GM19328 (cell line): Measurements from ENCODE around the gene CCDC170.
"Not testable (repeated sequence)": the region's sequence is repeated elsewhere in the genome, so short reads cannot be mapped to it uniquely, and the experiment has no call there.

Source experiments
- ATAC-seq: cut with Tn5 transposase; IDR thresholded peaks from one replicate; pipeline ENCODE4 v1.9.1; 2021; ENCODE audit warnings: mild to moderate bottlenecking, moderate library complexity; ENCODE audit not compliant: unreplicated experiment

Gene CCDC170

DNA sequence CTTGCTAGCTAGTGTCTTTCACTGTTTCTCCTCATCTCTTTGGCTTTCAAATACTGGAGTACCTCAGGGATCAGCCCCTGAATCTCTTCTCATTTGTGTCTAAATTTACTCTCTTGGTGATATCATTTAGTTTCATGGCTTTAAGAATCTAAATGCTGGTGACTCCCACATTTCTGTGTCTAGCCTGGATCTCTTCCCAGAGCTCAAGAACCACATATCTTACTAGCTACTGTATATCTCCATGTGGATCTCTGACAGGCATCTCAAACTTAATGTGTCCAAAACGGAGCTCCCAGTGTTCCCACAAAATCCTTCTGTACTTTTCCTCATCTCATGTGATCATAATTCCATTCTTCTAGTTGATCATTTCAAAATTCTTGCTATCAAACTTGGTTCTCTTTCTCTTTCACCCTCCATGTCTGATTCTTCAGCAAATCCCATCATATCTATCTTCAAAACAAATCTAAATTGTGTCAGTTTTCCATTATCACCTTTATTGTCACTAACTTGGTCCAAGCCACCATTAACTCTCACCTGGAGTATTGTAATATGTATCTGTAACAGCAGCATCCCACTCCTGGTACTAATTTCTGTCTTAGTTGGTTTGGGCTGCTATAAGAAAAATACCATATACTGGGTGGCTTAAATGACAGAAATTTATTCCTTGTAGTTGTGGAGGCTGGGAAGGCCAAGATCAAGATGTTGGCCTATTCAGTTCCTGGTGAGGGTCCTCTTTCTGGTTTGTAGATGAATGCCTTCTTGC lies 45.9 kb downstream of the CCDC170 start:
- ATAC-seq = no peak

DNA sequence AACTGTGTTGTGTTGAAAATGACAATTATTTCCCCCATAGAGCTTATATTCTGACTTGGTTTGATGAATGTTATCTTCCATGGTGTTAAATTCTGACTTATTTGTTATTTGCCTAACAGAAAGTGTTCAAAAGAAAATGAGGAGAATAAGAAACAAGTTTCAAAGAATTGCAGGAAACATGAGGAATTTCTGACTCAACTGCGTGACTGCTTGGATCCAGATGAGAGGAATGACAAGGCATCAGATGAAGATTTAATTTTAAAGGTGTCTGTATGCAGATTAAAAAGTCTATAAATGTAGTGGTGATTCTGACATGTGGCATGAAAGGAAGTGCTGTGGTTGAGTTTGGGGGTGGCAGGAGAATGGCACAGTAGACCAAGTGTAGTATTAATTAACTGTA lies 50.6 kb downstream of the CCDC170 start:
- ATAC-seq = no peak

DNA sequence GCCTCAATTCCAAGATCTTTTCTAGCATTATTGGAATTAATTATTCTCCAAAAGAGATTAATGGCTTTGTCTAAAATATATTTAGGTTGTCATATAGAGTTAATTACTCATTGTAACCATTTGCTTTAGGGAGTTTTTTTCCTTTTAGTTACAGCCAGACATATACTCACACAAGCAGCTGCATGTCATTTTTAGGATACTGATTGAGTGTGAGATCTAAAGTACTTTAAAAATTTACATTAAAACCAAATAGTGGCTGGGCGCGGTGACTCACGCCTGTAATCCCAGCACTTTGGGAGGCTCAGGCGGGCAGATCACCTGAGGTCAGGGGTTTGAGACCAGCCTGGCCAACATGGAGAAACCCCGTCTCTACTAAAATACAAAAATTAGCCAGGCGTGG lies 51.1 kb downstream of the CCDC170 start:
- not testable (repeated sequence) for ATAC-seq

DNA sequence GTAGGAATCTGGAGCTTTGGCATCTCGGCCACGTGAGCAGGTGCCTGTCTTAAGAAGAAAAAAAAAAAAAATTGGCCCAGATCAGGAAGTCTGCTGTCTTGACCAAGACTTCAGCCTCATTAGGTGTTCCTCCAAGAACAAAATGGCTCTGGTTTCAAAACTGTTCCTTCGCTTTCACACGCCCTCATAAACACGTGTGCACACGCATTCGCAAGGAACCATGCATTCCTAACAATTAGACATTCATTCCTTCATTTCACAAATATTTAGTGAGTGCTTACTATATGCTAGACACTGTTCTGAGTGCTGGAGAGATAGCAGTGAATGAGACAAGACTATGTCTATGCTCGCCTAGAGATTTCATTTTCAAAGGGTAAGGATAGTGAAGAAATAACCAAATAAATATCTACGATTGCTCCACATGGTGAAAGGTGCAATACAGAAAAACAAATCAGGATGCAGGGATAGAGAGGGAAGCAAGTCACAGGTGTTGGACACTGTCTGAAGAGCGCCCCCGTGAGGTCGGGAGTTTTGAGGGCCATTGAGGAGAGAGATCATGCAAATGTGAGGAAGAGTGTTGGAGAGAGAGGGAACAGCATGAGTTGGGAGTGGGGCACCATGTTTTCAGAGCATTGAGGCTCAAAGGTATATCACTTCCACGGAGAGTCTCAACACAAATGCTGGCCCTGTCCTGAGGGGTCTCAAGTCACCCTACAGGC lies 53.3 kb downstream of the CCDC170 start:
- ATAC-seq = no peak

DNA sequence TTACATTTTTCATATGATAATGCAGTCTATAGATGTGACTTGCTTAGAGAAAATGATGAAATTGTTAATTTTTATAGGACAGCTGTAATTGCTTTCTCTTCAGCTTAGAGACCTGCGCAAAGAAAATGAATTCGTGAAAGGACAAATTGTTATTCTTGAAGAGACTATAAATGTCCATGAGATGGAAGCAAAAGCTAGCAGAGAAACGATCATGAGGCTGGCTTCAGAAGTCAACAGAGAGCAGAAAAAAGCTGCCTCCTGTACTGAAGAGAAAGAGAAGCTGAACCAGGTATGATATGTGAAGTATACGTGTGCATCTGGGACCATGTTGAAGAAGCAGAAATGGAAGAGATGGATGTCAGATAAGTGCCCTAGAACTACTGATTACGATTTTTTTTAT lies 54.4 kb downstream of the CCDC170 start:
- ATAC-seq = no peak

DNA sequence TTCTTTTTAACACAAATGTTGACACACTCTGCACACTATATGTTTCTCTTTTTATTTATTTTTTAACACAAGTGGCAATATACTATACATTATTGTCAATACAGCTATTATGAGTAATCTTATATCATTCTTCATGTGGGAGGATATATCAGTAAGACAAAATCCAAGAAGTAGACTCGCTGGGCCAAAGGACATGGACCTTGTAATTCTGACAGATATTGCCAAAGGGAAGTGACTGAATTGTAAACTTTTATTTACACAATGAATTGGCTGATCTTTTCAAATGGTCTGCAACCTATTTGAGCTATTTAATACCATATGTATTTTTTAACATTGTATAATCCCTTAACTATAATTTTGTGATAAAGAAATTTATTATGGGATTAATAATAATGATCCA lies 56.0 kb downstream of the CCDC170 start:
- ATAC-seq = no peak

DNA sequence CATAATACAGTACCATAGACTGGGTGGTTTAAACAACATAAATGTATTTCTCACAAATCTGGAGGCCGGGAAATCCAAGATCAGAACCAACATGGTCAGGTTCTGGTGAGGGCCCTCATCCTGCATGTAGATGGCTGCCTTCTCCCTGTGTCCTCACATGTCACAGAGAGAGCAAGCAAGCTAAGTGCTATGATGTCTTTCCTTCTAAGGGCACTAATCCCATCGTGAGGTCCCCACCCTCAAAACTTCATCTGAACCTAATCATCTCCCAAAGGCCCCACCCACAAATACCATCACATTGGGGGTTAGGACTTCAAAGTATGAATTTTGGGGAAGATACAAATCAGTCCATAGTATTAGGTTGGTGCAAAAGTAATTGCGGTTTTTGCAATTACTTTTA lies 56.8 kb downstream of the CCDC170 start:
- ATAC-seq = no peak

DNA sequence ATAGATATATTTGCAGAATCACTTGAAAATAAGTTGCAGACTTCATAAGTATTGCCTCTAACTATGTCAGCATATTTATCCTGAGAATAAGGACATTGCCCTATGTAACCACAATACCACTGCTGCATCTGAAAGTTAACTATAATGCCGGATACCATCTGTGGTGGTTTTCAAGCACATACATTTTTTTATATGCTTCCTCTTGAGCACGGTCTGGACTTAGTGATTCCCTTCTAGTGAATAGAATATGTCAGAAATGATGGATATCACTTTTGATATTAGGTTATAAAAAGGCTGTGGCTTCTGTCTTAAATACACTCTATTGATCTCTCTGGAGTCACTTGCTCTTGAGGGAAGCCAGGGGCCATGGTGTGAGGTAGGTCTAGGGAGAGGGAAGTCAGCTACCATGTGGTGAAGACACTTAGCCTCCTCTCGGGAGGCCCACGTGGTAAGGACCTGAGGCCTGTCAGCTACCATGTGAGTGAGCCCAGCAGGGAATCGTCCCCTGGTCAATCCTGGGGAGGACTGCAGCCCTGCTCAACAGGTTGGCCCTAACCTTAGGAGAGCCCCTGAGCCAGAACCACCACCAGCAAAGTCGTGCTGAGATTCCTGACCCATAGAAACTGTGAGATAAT lies 57.5 kb downstream of the CCDC170 start:
- ATAC-seq = no peak

DNA sequence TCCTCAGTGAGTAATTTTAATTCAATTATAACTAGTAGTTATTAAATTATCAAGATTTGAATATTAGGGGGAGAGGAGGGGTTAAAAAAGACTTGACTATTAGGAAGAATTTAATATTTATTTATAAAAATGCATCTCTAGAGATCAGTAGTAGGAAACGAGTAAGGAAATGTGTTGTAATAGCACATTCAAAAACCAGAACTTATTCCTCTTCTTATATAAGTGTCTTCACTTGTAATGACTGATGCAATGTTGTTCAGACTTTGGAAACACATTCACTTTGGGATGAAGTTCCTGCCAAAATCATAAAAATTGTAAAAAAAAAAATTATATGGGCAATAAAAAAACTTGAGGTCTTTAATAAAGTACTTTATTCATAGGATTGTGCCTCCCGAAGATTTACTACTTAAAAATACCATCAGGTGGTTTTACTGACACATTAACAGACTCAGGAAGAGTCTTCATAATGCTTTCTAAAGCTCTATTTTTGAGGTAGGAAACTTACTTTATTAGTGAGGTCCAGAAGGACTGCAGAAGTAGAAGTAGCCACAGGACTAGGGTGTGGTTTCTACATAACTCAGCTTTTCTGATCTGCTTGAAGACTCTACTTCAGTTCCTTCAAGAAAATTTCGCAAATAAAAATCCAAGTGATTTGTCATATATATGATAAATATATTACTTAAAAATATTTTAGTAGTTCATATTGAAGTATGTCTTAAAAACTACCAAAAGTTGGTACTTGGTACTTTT lies 59.8 kb downstream of the CCDC170 start:
- no peak for ATAC-seq

DNA sequence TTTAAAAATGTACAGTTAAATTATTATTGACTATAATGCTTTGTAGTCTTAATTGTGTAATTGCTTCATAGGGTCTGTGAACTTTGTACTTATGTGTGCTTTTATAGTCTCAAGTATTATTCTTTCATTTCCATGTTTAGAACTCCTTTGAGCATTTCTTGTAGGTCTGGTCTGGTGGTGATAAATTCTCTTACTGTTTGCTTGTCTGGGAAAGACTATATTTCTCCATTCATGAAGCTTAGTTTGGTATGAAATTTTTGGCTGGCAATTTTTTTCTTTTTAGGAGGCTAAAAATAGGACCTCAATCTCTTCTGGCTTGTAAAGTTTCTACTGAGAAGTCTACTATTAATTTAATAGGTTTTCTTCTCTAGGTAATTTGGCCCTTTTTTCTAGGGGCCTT lies 67.4 kb downstream of the CCDC170 start:
- ATAC-seq = no peak

DNA sequence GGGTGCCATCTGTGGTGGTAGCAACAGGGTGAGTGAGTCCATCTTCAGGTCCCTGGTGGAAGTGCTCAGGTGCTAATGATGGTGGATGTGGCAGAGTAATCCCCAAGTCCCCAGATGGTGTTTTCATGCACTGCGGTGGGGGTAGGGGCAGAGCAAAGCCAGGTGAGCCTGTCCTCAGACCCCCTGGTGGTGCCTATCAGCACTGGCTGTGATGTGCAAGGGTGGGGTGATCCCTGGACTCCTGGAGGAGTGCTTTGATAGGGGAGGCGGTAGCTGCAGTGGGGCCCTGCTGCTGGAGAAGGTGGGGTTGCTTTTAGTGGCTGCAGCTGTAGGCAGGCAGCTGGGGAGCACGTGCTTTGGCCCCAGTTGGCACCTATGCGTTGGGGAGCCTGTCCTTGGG lies 70.8 kb downstream of the CCDC170 start:
- ATAC-seq = no peak

DNA sequence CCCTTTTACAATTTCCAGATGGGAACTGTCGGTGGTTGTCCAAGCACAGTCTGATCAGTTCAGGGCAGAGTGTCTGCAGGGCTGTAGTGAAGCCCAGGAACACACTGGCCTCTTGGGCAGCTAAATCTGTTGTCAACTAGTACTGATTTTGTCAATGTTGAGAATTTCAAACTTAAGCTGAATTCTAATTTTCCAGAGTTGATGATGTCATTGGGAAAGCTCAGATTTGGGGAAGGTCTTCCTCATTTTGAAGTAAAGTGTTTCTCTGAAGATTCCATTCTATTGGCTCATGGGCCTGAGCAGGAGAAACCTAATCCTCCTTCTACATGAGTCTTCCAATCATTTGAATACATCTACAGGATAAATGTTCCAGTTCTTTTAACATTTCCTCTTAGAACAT lies 72.1 kb downstream of the CCDC170 start:
- ATAC-seq = no peak

DNA sequence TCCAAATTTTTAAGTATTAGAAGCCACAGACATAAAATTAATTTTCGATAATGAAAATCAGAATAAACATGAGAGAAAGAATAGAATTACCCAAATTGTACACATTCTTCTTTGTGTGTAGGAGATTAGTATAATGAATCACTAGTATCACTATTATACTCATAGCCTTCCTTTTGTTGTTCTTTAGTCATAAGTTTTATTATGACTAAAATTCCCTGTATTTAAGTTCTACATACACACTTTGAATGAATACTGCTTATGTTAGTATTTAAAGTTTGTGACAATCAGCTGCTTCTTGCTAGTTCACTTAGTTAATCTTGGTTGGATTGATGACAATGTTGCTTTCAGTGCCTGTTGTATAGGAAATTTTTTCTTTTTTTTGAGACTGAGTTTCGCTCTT lies 72.7 kb downstream of the CCDC170 start:
- ATAC-seq = no peak

DNA sequence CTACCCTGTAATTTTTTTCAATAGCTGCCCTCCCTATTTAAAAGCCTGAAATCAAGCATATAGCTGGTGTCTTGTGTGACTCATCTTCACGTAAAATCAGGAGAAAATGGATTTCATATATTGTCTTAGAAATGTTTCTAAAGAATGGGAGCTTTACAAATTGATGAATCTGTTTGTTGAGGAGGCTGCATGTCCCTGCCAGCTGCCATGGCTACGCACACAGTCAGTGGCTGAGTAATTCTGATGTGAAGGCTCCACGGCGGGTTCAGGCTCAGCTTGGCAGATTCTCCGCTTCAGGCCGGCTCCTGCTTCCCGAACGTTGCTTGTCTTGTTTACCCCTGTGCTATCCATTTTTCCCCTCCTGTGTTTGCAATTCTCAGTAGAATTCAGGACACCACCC lies 82.8 kb downstream of the CCDC170 start:
- ATAC-seq = no peak

DNA sequence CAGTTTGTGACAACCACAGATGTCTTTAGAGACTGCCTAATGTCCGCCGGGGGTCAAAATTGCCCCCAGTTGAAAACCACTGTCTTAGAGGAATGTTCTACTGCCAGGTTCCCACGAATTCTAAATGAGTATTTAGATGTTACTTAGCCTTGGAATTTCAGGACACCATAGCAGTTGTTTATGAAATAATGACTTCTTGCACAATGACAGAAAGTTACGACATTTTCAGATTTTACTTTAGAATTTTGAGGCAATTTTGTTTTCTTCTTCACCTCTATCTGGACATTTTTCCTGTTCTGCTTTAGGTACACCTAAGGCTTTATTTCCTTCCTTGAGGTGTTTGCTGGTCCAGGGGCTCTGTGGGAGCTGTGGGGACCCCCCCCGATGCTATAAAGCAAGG lies 83.4 kb downstream of the CCDC170 start:
- no peak for ATAC-seq

DNA sequence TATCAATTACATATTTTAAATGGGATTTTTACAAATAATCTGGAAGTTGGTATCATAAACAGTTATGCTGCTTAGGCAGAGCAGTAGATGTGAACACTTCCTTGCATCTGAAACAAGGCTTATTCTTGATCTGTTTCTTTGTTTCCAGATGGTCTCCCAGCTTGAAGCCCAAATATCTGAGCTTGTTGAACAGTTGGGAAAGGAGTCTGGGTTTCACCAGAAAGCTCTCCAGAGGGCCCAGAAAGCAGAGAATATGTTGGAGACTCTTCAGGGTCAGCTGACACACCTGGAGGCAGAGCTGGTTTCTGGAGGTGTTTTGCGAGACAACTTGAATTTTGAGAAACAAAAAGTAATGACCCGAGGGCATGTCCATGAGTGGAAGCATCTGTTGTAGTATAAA lies 91.9 kb downstream of the CCDC170 start:
- ATAC-seq = no peak

DNA sequence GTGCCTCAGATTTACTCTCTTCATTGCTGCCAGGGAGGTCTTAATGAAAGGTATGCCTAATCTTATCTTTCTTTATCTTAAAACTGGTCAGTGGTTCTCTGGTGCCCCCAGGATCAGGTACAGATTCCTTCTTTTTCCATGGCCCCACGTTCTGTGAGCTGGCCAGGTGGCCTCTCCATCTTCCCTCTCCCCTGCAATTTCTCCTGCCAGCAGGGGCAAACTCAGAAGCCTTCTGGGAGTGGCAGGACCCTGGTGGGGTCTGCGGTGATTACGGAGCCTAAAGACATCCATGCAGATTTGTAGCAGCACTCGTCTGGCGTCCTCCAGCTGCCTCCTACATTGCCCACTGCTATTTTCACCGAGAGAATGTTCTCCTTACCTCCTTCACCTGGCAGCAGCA lies 95.8 kb downstream of the CCDC170 start:
- no peak for ATAC-seq

DNA sequence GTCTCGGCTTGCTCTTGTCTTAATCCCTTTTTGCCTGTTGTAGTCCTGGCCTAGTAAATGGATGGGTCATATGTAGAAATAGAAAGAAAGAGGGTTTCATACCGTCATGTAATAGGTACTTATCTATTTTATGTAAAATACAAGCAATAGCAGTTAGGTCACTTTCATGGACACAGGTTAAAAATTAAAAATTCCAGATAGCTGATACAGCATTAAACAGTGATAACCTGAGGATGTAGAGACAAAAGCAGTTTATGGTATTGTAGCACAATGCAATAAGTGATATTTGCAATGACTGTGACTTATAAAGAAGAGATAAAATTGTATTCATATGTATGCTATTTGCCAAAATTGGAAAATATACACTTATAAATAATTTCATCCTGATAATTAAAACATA lies 96.9 kb downstream of the CCDC170 start:
- ATAC-seq = no peak

DNA sequence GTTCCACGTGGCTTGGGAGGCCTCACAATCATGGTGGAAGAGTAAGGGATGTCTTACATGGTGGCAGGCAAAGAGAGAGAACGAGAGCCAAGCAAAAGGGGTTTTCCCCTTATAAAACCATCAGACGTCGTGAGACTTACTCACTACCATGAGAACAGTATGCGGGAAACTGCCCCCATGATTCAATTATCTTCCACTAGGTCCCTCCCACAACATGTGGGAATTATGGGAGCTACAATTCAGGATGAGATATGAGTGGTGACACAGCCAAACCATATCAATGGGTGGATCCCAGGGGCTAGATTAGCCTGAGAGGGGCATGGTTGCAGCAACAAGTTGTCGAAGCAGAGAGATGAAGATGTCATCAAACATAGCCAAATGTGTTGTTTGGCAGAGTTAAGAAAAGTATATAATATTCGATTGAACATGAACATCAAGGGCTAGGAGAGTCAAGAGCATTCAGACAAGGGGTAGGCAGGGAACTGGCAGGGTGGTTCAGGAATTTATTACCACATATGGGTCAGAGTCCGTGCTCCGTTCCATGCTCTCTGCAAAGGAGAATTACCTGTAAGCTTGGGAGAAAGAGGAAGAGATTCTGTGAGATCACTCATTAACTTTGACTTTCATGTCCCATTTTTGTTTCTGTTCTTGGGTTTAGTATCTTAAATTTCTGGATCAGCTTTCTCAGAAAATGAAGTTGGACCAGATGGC lies 98.8 kb downstream of the CCDC170 start:
- ATAC-seq = no peak

DNA sequence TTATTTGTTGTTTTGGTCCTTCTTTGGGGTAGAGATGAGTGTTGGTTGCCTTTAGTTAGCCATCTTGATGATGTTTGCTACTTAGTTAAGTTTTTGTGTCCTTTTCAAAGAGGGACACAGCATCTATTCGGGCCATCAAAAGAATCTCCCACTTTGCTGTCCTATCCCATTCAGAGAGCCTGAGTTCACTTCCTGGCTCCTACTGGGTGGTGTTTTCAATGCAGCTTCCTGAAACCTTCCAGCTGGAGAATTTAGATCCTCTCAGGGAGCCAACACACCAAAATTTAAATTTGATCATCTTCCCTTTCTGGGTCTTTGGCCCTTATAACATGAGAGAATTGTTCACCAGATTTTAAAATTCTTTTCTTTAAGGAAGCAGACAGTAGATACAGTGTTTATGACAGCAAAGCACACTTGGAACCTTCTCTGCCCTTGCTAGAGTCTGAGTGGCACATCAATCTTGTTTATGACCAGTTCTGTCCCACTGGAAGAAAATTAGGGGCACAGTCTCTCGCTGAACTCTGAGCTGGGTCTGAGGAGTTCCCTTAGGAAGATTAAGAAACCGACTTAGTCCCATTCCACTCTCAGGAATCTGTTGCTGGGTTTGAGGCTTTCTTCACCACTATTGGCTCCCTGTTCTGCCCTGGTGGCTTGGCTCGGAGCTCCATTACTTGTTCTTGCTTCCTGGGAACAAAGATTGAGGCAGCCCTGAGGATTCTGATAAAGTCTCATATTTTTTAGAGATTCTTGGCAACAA lies 115.5 kb downstream of the CCDC170 start:
- ATAC-seq = no peak
